Mammary epithelial cell (primary cell): ENCODE results near the gene COL17A1.

ENCODE experiments used
- EZH2 ChIP-seq: IDR thresholded peaks from 2 replicates; pipeline ENCODE4 v1.6.1; 2012; ENCODE audit warnings: low read length, inconsistent platforms, borderline replicate concordance
- TF ChIP-seq, protein P1 (sequence below), 2 donors: IDR thresholded peaks in 1 of 2; conservative IDR thresholded peaks in 1 of 2; 2 replicates each; pipeline ENCODE4 v1.5.1; 2011 to 2012; ENCODE audit warnings: inconsistent platforms in 2 of 2, low read length in 2 of 2, mild to moderate bottlenecking in 2 of 2, control low read depth in 1 of 2, low read depth in 1 of 2; ENCODE audit not compliant: insufficient read depth in 1 of 2; ENCODE audit errors: extremely low read depth in 1 of 2

DNA sequence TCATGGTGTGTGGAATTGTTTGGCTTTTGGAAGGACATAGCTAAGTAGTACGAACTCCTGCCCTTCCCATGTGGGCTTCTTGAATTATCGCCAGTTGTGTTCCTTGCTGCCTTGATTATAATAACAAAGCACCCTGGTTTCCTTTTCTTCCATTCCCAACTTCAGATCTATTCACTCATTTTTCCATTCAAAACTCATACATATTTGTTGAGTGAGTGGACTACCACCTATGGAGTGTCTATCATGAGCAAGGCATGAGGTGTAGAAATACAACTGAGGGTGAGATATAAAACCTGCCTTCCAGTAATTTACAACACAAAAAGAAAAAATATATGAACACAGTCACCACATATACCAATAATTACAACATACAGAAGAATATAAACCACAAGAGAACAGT lies 4.9 kb upstream of the COL17A1 start:
- TF ChIP-seq, protein P1, sequence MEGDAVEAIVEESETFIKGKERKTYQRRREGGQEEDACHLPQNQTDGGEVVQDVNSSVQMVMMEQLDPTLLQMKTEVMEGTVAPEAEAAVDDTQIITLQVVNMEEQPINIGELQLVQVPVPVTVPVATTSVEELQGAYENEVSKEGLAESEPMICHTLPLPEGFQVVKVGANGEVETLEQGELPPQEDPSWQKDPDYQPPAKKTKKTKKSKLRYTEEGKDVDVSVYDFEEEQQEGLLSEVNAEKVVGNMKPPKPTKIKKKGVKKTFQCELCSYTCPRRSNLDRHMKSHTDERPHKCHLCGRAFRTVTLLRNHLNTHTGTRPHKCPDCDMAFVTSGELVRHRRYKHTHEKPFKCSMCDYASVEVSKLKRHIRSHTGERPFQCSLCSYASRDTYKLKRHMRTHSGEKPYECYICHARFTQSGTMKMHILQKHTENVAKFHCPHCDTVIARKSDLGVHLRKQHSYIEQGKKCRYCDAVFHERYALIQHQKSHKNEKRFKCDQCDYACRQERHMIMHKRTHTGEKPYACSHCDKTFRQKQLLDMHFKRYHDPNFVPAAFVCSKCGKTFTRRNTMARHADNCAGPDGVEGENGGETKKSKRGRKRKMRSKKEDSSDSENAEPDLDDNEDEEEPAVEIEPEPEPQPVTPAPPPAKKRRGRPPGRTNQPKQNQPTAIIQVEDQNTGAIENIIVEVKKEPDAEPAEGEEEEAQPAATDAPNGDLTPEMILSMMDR (conservative IDR thresholded peaks at IDR 0.05 in 1 of 2, IDR thresholded peaks at IDR 0.05 in 1 of 2; ENCODE audit: extremely low read depth in 1 of 2, insufficient read depth in 1 of 2, low read depth in 1 of 2, low read length in 2 of 2), result no peak
- no peak for TF ChIP-seq EZH2
